ENCODE data around the gene SDR39U1.

DNA sequence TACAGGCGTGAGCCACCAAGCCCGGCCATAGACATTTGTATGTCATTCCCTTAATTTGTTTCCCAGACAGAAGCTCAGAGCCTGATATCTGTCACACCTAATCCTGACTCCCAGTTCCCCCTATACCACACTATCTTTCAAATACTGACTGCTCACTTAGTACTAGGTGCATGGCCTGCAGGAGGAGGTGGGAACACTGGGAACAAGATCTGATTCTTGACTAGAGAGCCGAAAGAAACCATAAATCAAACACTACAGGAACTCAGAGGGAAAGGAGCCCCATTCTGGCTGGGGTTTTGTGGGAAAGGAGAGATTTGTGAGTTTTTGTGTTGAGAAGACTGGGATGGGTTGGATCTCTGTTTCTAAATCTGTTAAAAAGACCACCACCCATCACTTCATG is 7.9 kb downstream of the SDR39U1 start:
- TF ChIP-seq SIN3A (IDR thresholded peaks at IDR 0.05; ENCODE audit: borderline replicate concordance, insufficient read depth, low read length) (no peak), POLR2AphosphoS5 (IDR thresholded peaks at IDR 0.05; ENCODE audit: low read depth, low read length) (no peak)

Measured in PFSK-1 (cell line).